DMS114 treated with DMSO at 0.1 percent for 48 hours (cell line): ENCODE data around the gene PANK1.

Source experiments
- DNase-seq: peaks from one replicate; lab custom pipeline; 2025; ENCODE audit not compliant: unreplicated experiment; lab: John Stamatoyannopoulos, UW

The PANK1 gene

GRCh38 chr10:89644967-89645741, at the start of gene PANK1:
Gene PANK1 (minus strand): TSS chr10:89645242. CDS start chr10:89644891, 351 bp downstream.
- peak; percentile 70 for DNase-seq

GRCh38 chr10:89693176-89693575, 48.1 kb upstream of the PANK1 start:
- no peak for DNase-seq

- DNase-seq = no peak
Observed at GRCh38 chr10:89692416-89692815, 47.4 kb upstream of the PANK1 start.

GRCh38 chr10:89690027-89690426, 45.0 kb upstream of the PANK1 start:
- DNase-seq = no peak

GRCh38 chr10:89685936-89686335, 40.9 kb upstream of the PANK1 start:
- no peak for DNase-seq

- DNase-seq = no peak
Observed at GRCh38 chr10:89684604-89685003, 39.6 kb upstream of the PANK1 start.

- no peak for DNase-seq
Observed at GRCh38 chr10:89683883-89684282, 38.8 kb upstream of the PANK1 start.

- no peak for DNase-seq
Observed at GRCh38 chr10:89679986-89680385, 34.9 kb upstream of the PANK1 start.

- DNase-seq = no peak
Observed at GRCh38 chr10:89677341-89677740, 32.3 kb upstream of the PANK1 start.

- no peak for DNase-seq
Observed at GRCh38 chr10:89670926-89671325, 25.9 kb upstream of the PANK1 start.

- no peak for DNase-seq
Observed at GRCh38 chr10:89669985-89670384, 24.9 kb upstream of the PANK1 start.

- DNase-seq = no peak
Observed at GRCh38 chr10:89668386-89669071, 23.5 kb upstream of the PANK1 start.

GRCh38 chr10:89666138-89666537, 21.1 kb upstream of the PANK1 start:
- DNase-seq = no peak

- DNase-seq = no peak
Observed at GRCh38 chr10:89665302-89665701, 20.3 kb upstream of the PANK1 start.

- DNase-seq = no peak
Observed at GRCh38 chr10:89664203-89664602, 19.2 kb upstream of the PANK1 start.

- DNase-seq = no peak
Observed at GRCh38 chr10:89663144-89663543, 18.1 kb upstream of the PANK1 start.

GRCh38 chr10:89662596-89662995, 17.6 kb upstream of the PANK1 start:
- DNase-seq = no peak

- DNase-seq = no peak
Observed at GRCh38 chr10:89659143-89660131, 14.4 kb upstream of the PANK1 start.

- no peak for DNase-seq
Observed at GRCh38 chr10:89657302-89657701, 12.3 kb upstream of the PANK1 start.

- no peak for DNase-seq
Observed at GRCh38 chr10:89655722-89656121, 10.7 kb upstream of the PANK1 start.

GRCh38 chr10:89653410-89653869, 8.4 kb upstream of the PANK1 start:
- no peak for DNase-seq
